ENCODE measurements around the gene ZKSCAN7. TPM values are rescaled to one million over a fixed set of nuclear protein-coding genes. Genes with fewer than 3 reads are reported as not detected.
"Not testable (repeated sequence)": the region's sequence is repeated elsewhere in the genome, so short reads cannot be mapped to it uniquely, and the experiment has no call there.

ZKSCAN7 gene
- total RNA-seq, 1 donor from 2014 or later = 2.2 TPM

- not testable (repeated sequence) for DNase-seq
Measured at GRCh38 chr3:44577354-44577952, 22.5 kb downstream of the ZKSCAN7 start.

GRCh38 chr3:44578316-44578715 lies 23.3 kb downstream of the ZKSCAN7 start:
- DNase-seq = not testable (repeated sequence)

GRCh38 chr3:44578924-44579515 lies 24.0 kb downstream of the ZKSCAN7 start:
- DNase-seq = not testable (repeated sequence)

GRCh38 chr3:44579749-44580148 lies 24.8 kb downstream of the ZKSCAN7 start:
- DNase-seq = not testable (repeated sequence)

GRCh38 chr3:44580971-44581370 lies 26.0 kb downstream of the ZKSCAN7 start:
- peak; percentile 6 for DNase-seq

- peak; percentile 63 for DNase-seq
Measured at GRCh38 chr3:44584646-44585501, 29.9 kb downstream of the ZKSCAN7 start, which contains the start of gene ZNF660. Gene ZNF660, plus strand, starts transcription at chr3:44584964. Its CDS starts 9,230 bp downstream, at chr3:44594194.

- no peak for DNase-seq
Measured at GRCh38 chr3:44596621-44597020, 41.6 kb downstream of the ZKSCAN7 start.

- DNase-seq = no peak
Measured at GRCh38 chr3:44601749-44602148, 46.8 kb downstream of the ZKSCAN7 start.

- DNase-seq = no peak
Measured at GRCh38 chr3:44612678-44613077, 57.7 kb downstream of the ZKSCAN7 start.

Other genes with a start within 250 kb of the ZKSCAN7 start
- gene TCAIM, start 216.4 kb upstream of the ZKSCAN7 start, total RNA-seq = 25.4 and 31.6 TPM in 2 replicates
- gene ZNF445, start 77.5 kb upstream of the ZKSCAN7 start, total RNA-seq = 9.2 and 10.6 TPM in 2 replicates
- gene ZNF660, start 29.8 kb downstream of the ZKSCAN7 start, total RNA-seq = 0.79 and 2.2 TPM in 2 replicates
- gene ZNF197, start 69.8 kb downstream of the ZKSCAN7 start, total RNA-seq = 11.0 and 11.4 TPM in 2 replicates
- gene ZNF35, start 93.5 kb downstream of the ZKSCAN7 start, total RNA-seq = 18.5 and 23.1 TPM in 2 replicates
- gene ZNF502, start 157.5 kb downstream of the ZKSCAN7 start, total RNA-seq = 3.6 and 4.1 TPM in 2 replicates
- gene ZNF501, start 174.4 kb downstream of the ZKSCAN7 start, total RNA-seq = 4.2 and 5.4 TPM in 2 replicates
- 23.0 and 23.9 TPM in 2 replicates for gene KIAA1143, start 206.4 kb downstream of the ZKSCAN7 start, total RNA-seq
- gene KIF15, start 206.6 kb downstream of the ZKSCAN7 start, total RNA-seq = 7.5 and 21.2 TPM in 2 replicates

All from dermis blood vessel endothelial cell (primary cell).